PFSK-1 (cell line): ENCODE results near the gene ING2.

Experiments
- POLR2AphosphoS5 ChIP-seq: IDR thresholded peaks from 2 replicates; pipeline ENCODE4 v1.6.1; 2012; ENCODE audit warnings: low read depth, mild to moderate bottlenecking, control low read depth, low read length, moderate library complexity
- SIN3A ChIP-seq: IDR thresholded peaks from 2 replicates; pipeline ENCODE4 v1.6.1; 2012; ENCODE audit warnings: mild to moderate bottlenecking, low read length, moderate library complexity, borderline replicate concordance; ENCODE audit not compliant: insufficient read depth

DNA sequence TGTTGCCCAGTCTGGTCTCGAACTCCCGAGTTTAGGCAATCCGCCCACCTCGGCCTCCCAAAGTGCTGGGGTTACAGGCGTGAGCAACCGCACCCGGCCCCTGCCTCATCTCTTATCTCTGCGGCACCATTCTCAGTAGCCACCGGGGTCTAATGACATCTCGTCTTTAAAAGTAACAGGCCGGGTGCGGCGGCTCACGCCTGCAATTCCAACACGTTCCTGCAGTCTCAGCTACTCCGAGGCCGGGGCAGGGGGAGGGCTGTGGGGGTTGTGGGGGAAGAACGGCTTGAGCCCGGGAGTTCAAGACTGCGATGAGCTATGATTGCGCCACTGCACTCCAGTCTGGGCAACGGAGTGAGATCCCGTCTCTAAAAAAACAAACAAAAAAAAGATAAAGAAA, 28.8 kb downstream of the ING2 start:
- TF ChIP-seq POLR2AphosphoS5 (no peak), SIN3A (no peak)
